Measurements from ENCODE around the gene WDR53.
A peak's percentile ranks its signal among the peaks of the same experiment; 100 is the strongest.

DNA sequence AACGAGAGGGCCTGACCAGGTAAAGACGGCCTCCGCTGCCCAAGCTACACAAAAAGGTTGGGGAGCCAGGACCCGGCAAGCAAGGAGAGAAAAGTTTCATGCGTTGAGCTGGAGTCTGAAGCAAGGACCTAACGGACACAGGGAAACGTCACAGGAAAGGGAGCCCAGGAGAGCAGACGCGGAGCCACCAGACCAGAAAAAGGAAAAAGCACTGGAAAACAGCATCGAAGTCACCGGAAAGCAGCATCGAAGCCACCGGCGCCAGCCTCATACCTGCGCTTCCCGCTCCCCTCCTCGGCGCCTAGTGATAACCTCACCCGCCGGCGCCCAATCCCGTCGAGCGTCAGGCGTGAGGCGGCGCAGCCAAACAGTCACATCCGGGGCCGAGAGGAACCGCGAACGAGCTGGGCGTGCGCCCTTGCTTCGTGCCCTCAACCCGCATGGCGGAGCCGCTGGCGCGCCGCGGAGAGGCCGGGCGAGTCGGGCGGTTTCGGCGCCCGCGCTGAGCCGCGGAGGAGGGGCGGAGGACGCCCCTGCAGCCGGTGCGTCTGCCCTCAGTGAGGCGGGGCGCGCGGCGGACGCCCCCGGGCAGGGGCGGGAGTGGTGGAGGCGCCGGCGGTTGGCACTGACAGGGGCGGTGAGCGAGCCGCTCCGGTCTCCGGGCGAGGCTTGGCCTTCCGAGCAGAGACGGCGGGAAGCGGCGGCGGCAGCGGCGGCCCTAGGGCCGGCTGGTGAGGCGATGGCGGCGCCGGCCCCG, at the start of gene WDR53, which contains the start of gene FBXO45:
- TF ChIP-seq, protein P1, sequence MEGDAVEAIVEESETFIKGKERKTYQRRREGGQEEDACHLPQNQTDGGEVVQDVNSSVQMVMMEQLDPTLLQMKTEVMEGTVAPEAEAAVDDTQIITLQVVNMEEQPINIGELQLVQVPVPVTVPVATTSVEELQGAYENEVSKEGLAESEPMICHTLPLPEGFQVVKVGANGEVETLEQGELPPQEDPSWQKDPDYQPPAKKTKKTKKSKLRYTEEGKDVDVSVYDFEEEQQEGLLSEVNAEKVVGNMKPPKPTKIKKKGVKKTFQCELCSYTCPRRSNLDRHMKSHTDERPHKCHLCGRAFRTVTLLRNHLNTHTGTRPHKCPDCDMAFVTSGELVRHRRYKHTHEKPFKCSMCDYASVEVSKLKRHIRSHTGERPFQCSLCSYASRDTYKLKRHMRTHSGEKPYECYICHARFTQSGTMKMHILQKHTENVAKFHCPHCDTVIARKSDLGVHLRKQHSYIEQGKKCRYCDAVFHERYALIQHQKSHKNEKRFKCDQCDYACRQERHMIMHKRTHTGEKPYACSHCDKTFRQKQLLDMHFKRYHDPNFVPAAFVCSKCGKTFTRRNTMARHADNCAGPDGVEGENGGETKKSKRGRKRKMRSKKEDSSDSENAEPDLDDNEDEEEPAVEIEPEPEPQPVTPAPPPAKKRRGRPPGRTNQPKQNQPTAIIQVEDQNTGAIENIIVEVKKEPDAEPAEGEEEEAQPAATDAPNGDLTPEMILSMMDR (IDR thresholded peaks at IDR 0.05) = no peak
- peak in 1 of 2 donors; percentile 74 for TF ChIP-seq POLR2A (IDR thresholded peaks at IDR 0.05)
